HG02571 (cell line): ENCODE results near the gene SAMD9L.
"Not testable (repeated sequence)": the region's sequence is repeated elsewhere in the genome, so short reads cannot be mapped to it uniquely, and the experiment has no call there.

Source experiments
- ATAC-seq: cut with Tn5 transposase; IDR thresholded peaks from one replicate; pipeline ENCODE4 v1.9.1; 2021; ENCODE audit warnings: mild to moderate bottlenecking, moderate library complexity; ENCODE audit not compliant: unreplicated experiment

SAMD9L gene

DNA sequence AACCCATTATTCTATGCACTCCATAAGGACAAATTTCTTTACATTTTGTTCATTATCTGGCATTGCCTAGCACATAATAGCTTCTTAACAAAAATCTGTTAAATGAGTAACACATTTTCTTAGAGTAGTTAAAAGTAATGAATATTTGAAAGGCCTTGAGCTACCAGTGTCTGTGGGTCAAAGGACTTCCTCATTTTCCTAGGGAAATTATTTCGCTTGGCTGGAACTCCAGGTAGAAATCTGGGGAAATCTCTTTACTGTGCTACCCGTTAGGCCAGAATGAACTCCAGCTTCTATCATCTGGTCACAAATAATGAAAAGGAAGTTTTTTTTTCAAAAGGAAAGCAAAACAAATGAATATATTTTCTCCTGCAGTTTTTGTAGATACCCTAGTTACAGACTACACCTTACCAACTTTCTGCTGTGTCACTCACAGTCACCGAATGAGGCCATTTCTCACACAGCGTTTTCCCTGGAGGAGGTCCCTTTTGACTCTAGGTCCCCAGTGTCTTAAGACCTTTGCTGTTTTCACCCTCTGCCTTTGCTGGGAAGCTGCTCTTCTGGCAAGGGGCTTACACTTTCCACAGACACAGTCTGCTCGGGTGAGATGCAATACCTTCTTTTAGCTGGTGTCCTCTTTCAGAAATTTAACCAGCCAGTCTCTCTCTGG lies 1.6 kb downstream of the SAMD9L start:
- no peak for ATAC-seq

GRCh38 chr7:93146036-93146435 lies 2.1 kb downstream of the SAMD9L start:
- ATAC-seq = no peak

- ATAC-seq = no peak
These were observed 2.8 kb downstream of the SAMD9L start for GRCh38 chr7:93145354-93145753.

DNA sequence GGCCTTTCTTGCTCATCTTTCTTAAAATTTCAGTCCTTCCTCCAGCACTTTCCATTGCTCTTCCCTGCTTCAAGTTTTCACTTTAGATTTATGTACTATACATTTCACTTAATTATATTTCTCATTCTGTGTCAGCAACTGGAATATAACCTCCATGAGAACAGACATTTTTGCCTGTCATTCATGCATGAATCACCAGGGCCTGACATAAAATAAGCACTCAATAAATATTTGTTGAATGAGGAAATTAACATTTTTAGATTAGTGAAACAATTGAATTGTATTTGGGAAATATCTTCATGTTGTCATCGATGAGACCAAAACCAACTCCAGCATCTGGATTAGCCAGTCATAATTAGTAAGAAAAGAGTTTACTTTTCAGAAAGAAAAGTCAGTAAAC lies 6.1 kb downstream of the SAMD9L start:
- ATAC-seq = no peak

- no peak for ATAC-seq
These were observed 7.5 kb downstream of the SAMD9L start for GRCh38 chr7:93140582-93141191.

DNA sequence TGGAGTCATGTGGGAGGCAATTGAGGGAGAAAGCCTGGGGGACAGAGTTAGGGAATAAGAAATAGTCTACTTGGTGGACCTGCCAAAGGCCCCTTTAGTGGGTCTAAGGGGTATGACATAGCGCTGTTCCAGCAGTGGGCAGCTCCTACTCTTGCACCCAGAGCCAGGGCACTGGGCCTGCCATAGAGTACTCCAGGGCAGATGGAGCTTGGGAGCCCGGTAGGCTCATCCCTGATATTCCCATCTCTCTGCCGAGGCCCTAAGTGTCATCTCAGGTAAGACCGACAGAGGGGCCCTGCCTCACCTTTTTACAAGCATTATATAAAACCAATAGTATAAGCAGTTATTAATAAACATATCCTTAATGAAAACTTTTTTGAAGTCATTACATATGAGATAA lies 9.6 kb downstream of the SAMD9L start:
- ATAC-seq = no peak

GRCh38 chr7:93133005-93133404 lies 15.2 kb downstream of the SAMD9L start:
- ATAC-seq = no peak

DNA sequence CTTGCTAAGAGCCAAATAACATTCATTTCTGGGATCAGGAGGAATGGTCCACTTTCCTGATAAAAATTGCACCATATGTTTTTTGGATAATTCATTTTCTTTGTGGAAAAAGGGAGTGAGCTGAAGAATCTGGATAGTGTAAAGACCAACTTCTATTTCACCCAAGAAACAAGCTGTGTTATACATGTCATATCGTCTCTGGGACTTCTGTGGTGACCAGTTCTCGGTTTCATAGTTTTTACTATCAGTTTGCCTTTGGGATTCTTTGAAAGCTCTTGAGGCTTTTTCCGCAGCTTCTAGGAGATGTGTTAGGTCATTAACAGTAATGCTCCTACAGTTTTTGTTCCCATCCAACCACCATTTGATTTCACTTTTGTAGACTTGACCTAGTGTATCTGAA lies 16.0 kb downstream of the SAMD9L start:
- ATAC-seq = no peak

GRCh38 chr7:93126954-93127353 lies 21.2 kb downstream of the SAMD9L start:
- ATAC-seq = not testable (repeated sequence)

- not testable (repeated sequence) for ATAC-seq
These were observed 24.7 kb downstream of the SAMD9L start for GRCh38 chr7:93123532-93123931.

- no peak for ATAC-seq
These were observed 27.3 kb downstream of the SAMD9L start for GRCh38 chr7:93120592-93121549.

- ATAC-seq = no peak
These were observed 28.8 kb downstream of the SAMD9L start for GRCh38 chr7:93119191-93119905.

DNA sequence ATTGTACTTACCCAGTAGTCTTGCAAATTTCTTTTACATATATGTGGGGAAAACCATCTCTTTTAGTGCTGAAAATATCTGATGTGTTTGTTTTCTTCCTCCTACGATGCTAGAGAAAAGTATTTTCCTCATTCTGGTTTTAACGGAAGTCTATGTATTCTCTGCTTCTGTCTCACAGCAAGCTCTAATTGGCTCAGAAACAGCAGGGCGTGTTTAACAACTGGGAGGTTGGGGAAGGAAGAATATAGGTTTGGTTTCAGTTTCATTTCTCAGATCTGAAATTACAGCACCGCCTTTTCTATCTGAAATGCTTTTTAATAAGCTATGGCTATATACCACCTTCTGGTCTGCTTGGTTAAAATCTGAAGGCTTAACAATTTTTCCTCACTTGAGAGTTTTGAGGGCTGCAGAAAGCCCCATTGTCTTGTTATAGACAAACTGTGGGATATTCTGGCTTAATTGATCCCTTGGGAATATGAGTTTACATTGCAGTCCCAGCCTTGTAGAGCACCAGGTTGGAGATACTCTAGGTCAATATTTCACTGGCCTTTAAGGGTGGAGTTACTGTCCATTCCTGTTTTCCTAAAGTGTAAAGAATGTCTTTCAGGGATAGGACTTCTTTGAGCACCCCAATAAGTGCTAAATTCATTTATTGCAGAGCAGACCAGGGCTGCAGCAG lies 30.2 kb downstream of the SAMD9L start, which contains the start of gene SAMD9:
Gene SAMD9, minus strand, starts transcription at position 128 of the 679 bp plus-strand sequence. CDS start 11,882 bp downstream, outside the sequence.
- ATAC-seq = peak; percentile 100

DNA sequence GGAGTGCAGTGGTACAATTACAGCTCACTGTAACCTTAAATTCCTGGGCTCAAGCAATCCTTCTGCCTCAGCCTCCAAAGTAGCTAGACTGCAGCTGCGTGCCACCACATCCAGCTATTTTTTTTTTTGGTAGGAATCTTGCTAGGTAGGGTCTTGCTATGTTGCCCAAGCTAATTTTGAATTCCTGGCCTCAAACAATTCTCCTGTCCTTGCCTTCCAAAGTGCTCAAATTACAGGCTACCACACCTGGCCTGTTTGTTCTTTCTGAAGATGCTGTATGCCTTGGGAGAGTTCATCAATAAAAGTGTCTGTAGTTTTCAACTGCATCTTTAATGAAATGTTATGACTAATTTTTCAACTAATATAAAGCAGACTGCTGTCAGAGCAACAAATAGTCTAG lies 30.9 kb downstream of the SAMD9L start:
- ATAC-seq = no peak

DNA sequence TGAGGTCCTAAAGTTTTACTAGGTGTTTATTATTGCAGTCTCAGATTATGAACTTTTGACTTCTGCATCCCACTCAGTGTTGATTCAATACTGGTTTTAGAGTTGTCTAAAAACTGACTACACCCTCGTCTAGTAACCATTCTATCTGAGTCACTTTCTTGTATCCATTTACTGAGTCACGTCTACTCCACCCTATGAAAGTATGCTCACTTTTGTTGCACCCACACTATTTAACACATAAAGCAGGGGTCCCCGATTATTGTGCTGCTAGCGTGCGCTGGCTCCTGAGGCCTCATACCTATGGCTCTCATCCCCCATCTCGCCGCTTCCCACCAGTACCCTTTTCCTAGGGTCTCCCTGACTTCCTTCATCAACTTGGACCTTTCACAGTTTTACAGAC lies 32.4 kb downstream of the SAMD9L start:
- no peak for ATAC-seq

DNA sequence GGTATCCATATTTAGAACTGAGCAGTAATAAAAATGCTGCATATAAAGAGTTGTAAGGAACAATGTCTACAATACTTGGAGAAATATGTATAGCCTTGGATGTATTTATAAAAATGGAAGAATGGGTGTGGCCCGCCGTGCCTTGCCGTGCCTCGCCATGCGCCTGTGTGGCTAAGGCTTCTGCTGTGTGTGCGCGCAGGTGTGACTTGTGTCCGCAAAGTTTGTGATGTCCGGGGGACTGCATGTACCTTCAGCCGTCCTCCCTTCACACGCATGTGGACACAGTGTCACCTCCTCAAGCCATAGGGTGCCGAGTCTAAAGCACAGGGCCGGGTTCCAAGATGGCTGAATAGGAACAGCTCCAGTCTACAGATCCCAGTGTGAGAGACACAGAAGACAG lies 40.2 kb downstream of the SAMD9L start:
- ATAC-seq = no peak

DNA sequence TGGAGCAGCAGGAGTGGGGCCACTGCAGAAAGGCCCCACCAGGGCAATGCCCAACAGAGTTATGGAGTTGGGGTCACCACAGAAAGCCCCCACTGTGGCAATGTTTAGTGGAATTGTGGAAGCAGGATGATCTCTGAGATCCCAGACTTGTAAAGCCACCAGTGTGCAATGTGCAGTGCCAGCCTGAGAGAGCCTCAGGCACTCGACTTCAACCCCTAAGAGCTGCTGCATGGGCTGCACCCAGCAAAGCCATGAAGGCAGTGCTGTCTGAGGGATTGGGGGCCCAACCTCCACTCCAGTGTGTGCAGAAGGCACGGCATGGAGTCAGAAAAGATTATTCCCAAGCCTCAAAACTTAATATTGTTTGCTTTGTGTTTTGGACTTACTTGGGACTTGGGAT lies 50.8 kb downstream of the SAMD9L start:
- no peak for ATAC-seq

GRCh38 chr7:93092757-93093370 lies 55.3 kb downstream of the SAMD9L start:
- ATAC-seq = peak; percentile 56
